BJ (cell line): ENCODE measurements around the gene PDGFRA. TPM values are rescaled to one million over a fixed set of nuclear protein-coding genes. Genes with fewer than 3 reads are reported as not detected.

Experiments
- CTCF ChIA-PET: fragments of 350-600 bp; formaldehyde crosslinking; extraction: SDS; loops from one replicate; lab custom pipeline; 2021; ENCODE audit warnings: antibody characterized with exemption, inconsistent platforms; lab: Yijun Ruan, JAX
- POLR2A ChIA-PET: fragments of 300-600 bp; sonication (Branson Sonifier 250); formaldehyde crosslinking; extraction: SDS; loops from one replicate; lab custom pipeline; 2021; ENCODE audit warnings: antibody characterized with exemption; lab: Charles Lee
- DNase-seq: peaks from one replicate; pipeline ENCODE4 v3.0.0-alpha.2; 2011; ENCODE audit warnings: low read depth
- H3K27me3 ChIP-seq: 2 replicates; pipeline ENCODE4 v1.6.0; 2011; ENCODE audit warnings: low read length; ENCODE audit not compliant: control insufficient read depth, insufficient read depth
- H3K36me3 ChIP-seq: 2 replicates; pipeline ENCODE4 v1.5.1; 2011; ENCODE audit warnings: low read length; ENCODE audit not compliant: control insufficient read depth, insufficient read depth
- H3K4me3 ChIP-seq: 2 replicates; pipeline ENCODE4 v1.5.1; 2011; ENCODE audit warnings: low read depth, mild to moderate bottlenecking, control low read depth, low read length
- CTCF ChIP-seq: IDR thresholded peaks from 2 replicates; pipeline ENCODE4 v1.5.1; 2011; ENCODE audit warnings: low read depth, mild to moderate bottlenecking, control low read depth, inconsistent platforms, low read length, moderate library complexity; ENCODE audit not compliant: insufficient read depth
- polyA plus RNA-seq: library from polyadenylated mRNA; depleted of rRNA; stranded (reverse); fragments of >200 nt; gene quantifications from 2 replicates; pipeline ENCODE4 v1.2.3, GENCODE V29; 2011

The PDGFRA gene
- polyA plus RNA-seq, 1 experiment = 90.5 TPM

DNA sequence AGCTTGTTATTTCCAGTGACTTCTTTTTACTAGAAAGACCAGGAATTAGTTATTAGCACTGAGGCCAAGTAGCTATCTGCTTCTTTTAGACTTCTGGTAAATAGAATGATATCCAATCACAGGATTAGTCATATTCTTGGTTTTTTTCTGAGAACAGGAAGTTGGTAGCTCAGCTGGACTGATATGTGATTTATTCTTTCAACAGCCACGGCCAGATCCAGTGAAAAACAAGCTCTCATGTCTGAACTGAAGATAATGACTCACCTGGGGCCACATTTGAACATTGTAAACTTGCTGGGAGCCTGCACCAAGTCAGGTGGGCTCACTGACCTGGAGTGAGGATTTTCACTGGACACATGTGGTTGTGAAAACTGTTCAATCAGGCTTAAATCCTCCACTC is 48.6 kb downstream of the PDGFRA start:
- POLR2A ChIA-PET = interaction anchor here (0.5 to 0.6 kb wide), 2 partner anchors 437 to 1637 kb away, joined by 7 to 8 read pairs; no protein-coding TSS in a partner anchor
- Histone ChIP-seq H3K4me3 (no peak overlapping the region), H3K36me3 (peaks cover 34% of the 10 kb centered on the region)

DNA sequence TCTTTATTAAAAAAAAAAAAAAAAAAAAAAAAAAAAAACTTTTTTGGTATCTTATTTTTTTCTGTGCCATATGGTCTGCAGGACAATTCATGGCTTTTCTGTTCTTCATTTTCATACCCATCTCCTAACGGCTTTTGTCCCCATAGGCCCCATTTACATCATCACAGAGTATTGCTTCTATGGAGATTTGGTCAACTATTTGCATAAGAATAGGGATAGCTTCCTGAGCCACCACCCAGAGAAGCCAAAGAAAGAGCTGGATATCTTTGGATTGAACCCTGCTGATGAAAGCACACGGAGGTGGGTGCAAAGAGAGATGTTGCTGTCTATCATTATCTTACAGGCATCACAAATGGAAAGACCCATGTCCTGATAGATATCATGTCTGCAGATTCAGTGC is 49.1 kb downstream of the PDGFRA start:
- Histone ChIP-seq H3K4me3 (no peak overlapping the region), H3K36me3 (peaks cover 33% of the 10 kb centered on the region), H3K27me3 (no peaks in the 10 kb centered on the region)
- POLR2A ChIA-PET = no interaction called here
- CTCF ChIA-PET = no interaction called here
- TF ChIP-seq CTCF = no peak
- DNase-seq = no peak

More for the DNA sequence above, 48.6 kb downstream of the PDGFRA start:
- H3K27me3 ChIP-seq = no peaks in the 10 kb centered on the region
- CTCF ChIA-PET = no interaction called here
- DNase-seq = peak; percentile 44
- no peak for TF ChIP-seq CTCF

DNA sequence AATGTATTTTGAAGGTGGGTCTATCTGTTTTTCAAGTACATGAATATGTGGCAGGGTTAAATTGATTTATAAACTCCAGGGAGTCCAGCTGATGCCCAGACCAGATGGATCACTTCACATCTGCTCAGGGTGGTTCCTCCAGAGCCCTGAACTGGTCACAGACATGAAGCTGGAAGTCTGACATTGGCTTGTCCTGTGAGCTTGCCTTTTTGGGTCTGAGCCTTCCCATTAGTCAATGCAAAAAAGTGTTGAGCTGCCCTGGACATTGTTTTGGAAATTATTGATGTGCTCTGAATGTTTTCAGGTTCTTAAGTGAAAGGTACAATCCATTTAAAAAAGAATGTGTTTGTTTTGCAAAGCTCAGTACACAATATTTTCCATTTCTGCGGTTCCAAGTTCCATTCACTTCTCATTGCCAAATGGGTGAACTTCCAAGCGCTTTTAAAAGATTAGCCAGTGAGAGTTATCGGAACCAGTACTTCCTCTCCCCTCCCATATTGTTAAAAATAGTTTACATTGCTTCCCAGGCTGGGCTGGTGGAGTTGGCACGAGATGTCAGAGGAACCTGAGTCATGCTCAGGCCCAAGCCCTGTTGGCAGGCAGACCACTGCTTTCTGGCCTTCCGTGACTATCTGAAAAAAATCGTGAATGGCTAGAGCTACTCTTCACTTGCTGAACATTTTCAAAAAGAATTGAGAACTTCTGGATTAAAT is 52.1 kb downstream of the PDGFRA start:
- CTCF ChIA-PET = interaction anchor here (1.3 kb wide), 1 partner anchor 19 kb away, joined by 3 read pairs; no protein-coding TSS in a partner anchor
- POLR2A ChIA-PET = no interaction called here
- no peak overlapping the region for H3K4me3 ChIP-seq
- H3K27me3 ChIP-seq = no peaks in the 10 kb centered on the region
- peaks cover 30% of the 10 kb centered on the region for H3K36me3 ChIP-seq
- no peak for TF ChIP-seq CTCF
- peak; percentile 95 for DNase-seq

DNA sequence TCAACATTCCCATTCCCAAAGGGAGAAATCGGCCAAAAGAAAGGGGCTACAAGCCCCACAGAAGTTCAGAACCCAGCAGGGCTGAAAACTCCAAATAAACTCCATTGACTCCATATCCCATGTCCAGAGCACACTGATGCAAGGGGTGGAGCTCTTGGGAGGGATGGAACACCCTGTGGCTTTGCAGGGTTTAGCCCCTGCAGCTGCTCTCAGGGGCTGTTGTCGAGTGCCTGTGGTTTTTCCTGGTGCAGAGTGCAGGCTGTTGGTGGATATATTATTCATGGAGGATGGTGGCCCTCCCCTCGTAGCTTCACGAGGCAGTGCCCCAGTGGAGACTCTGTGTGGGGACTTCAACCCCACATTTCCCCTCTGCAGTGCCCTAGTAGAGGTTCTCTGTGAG is 53.7 kb downstream of the PDGFRA start:
- H3K4me3 ChIP-seq = no peak overlapping the region
- H3K36me3 ChIP-seq = peaks cover 35% of the 10 kb centered on the region
- ChIA-PET POLR2A (no interaction called here), CTCF (no interaction called here)
- no peak for TF ChIP-seq CTCF
- no peaks in the 10 kb centered on the region for H3K27me3 ChIP-seq
- DNase-seq = no peak

- ChIA-PET CTCF (no interaction called here), POLR2A (no interaction called here)
- peaks cover 48% of the 10 kb centered on the region for H3K36me3 ChIP-seq
- H3K4me3 ChIP-seq = no peak overlapping the region
- no peak for DNase-seq
- no peak for TF ChIP-seq CTCF
- no peaks in the 10 kb centered on the region for H3K27me3 ChIP-seq
Observed at GRCh38 chr4:54289316-54289715, 60.2 kb downstream of the PDGFRA start.
